HG03457 (cell line): ENCODE results near the gene TMEM198.
A peak's percentile ranks its signal among the peaks of the same experiment; 100 is the strongest.

Source experiments
- ATAC-seq: cut with Tn5 transposase; IDR thresholded peaks from one replicate; pipeline ENCODE4 v1.9.1; 2021; ENCODE audit warnings: moderate number of reproducible peaks; ENCODE audit not compliant: unreplicated experiment

TMEM198 gene

GRCh38 chr2:219524817-219525216 is 19.0 kb upstream of the TMEM198 start:
- ATAC-seq, result no peak

GRCh38 chr2:219525533-219526232 is 18.1 kb upstream of the TMEM198 start:
- no peak for ATAC-seq

GRCh38 chr2:219526320-219527075 is 17.3 kb upstream of the TMEM198 start:
- no peak for ATAC-seq

GRCh38 chr2:219527076-219527394 is 16.8 kb upstream of the TMEM198 start:
- ATAC-seq, result no peak

GRCh38 chr2:219527472-219527871 is 16.4 kb upstream of the TMEM198 start:
- no peak for ATAC-seq

- ATAC-seq, result peak; percentile 73
Observed at GRCh38 chr2:219530048-219530963, 13.5 kb upstream of the TMEM198 start.

- no peak for ATAC-seq
Observed at GRCh38 chr2:219531639-219532377, 12.0 kb upstream of the TMEM198 start.

- no peak for ATAC-seq
Observed at GRCh38 chr2:219532378-219532649, 11.5 kb upstream of the TMEM198 start.

- no peak for ATAC-seq
Observed at GRCh38 chr2:219533930-219534661, 9.7 kb upstream of the TMEM198 start.

GRCh38 chr2:219536425-219536824 is 7.4 kb upstream of the TMEM198 start:
- no peak for ATAC-seq

GRCh38 chr2:219536967-219537366 is 6.9 kb upstream of the TMEM198 start:
- no peak for ATAC-seq

- ATAC-seq, result no peak
Observed at GRCh38 chr2:219537657-219538488, 6.0 kb upstream of the TMEM198 start.

- ATAC-seq, result no peak
Observed at GRCh38 chr2:219538504-219538951, 5.3 kb upstream of the TMEM198 start.

- no peak for ATAC-seq
Observed at GRCh38 chr2:219538956-219539788, 4.7 kb upstream of the TMEM198 start.

GRCh38 chr2:219539926-219540678 is 3.7 kb upstream of the TMEM198 start:
- no peak for ATAC-seq

- ATAC-seq, result no peak
Observed at GRCh38 chr2:219540784-219541504, 2.9 kb upstream of the TMEM198 start.

- peak; percentile 42 for ATAC-seq
Observed at GRCh38 chr2:219541611-219542180, 2.1 kb upstream of the TMEM198 start.
